HepG2 (cell line): Measurements from ENCODE around the gene EIF6. TPM values are rescaled to one million over a fixed set of nuclear protein-coding genes. Genes with fewer than 3 reads are reported as not detected.
A peak's percentile ranks its signal among the peaks of the same experiment; 100 is the strongest.

Experiments
- CBX5 ChIP-seq: sonication (generic); formaldehyde crosslinking; IDR thresholded peaks from 2 replicates; pipeline ENCODE4 v1.4.0; 2020; ENCODE audit warnings: missing genetic modification reagents, borderline replicate concordance
- MAZ ChIP-seq, 2 experiments: sonication (generic) in 1 of 2; formaldehyde crosslinking in 1 of 2; IDR thresholded peaks; 2 replicates each; pipeline versions ENCODE4 v1.5.0 to v1.6.1; 2012 to 2020; ENCODE audit warnings: low read depth in 2 of 2, mild to moderate bottlenecking in 2 of 2, borderline replicate concordance in 1 of 2, improper control_type of control experiment in 1 of 2, low read length in 1 of 2, missing genetic modification reagents in 1 of 2, moderate library complexity in 1 of 2
- SP4 ChIP-seq: sonication (generic); formaldehyde crosslinking; IDR thresholded peaks from 2 replicates; pipeline ENCODE4 v1.8.1; 2023; ENCODE audit warnings: mild to moderate bottlenecking, missing genetic modification reagents
- THRA ChIP-seq: sonication (generic); formaldehyde crosslinking; IDR thresholded peaks from 2 replicates; pipeline ENCODE4 v1.4.0; 2020; ENCODE audit warnings: missing genetic modification reagents, borderline replicate concordance
- ZBTB7B ChIP-seq: sonication (generic); formaldehyde crosslinking; IDR thresholded peaks from 2 replicates; pipeline ENCODE4 v1.4.0; 2020; ENCODE audit warnings: missing genetic modification reagents
- ZHX1 ChIP-seq: sonication (generic); formaldehyde crosslinking; IDR thresholded peaks from 2 replicates; pipeline ENCODE4 v1.8.1; 2022; ENCODE audit warnings: low read depth, mild to moderate bottlenecking, missing genetic modification reagents
- ZNF260 ChIP-seq: sonication (generic); formaldehyde crosslinking; IDR thresholded peaks from 2 replicates; pipeline ENCODE4 v1.4.0; 2020; ENCODE audit warnings: missing genetic modification reagents, low read depth, mild to moderate bottlenecking, borderline replicate concordance
- ZNF510 ChIP-seq: sonication (generic); formaldehyde crosslinking; IDR thresholded peaks from 2 replicates; pipeline ENCODE4 v1.4.0; 2020; ENCODE audit warnings: low read depth, mild to moderate bottlenecking, missing genetic modification reagents
- ZNF572 ChIP-seq: sonication (generic); formaldehyde crosslinking; IDR thresholded peaks from 2 replicates; pipeline ENCODE4 v1.5.1; 2020; ENCODE audit warnings: mild to moderate bottlenecking, missing genetic modification reagents
- ZNF746 ChIP-seq: sonication (generic); formaldehyde crosslinking; IDR thresholded peaks from 2 replicates; pipeline ENCODE4 v1.8.0; 2022; ENCODE audit warnings: mild to moderate bottlenecking, missing genetic modification reagents
- ZNF850 ChIP-seq: sonication (generic); formaldehyde crosslinking; conservative IDR thresholded peaks from 2 replicates; pipeline ENCODE4 v1.9.0; 2021; ENCODE audit warnings: mild to moderate bottlenecking, missing genetic modification reagents
- ZNF891 ChIP-seq: sonication (generic); formaldehyde crosslinking; IDR thresholded peaks from 2 replicates; pipeline ENCODE4 v1.5.0; 2020; ENCODE audit warnings: mild to moderate bottlenecking, missing genetic modification reagents
- polyA plus RNA-seq, 8 experiments: library from polyadenylated mRNA; depleted of rRNA in 3 of 8; stranded (reverse) in 7 of 8; unstranded in 1 of 8; fragments of >200 nt; fragmentation: Illumina TruSeq in 4 of 8; extraction: Trizol in 4 of 8; gene quantifications; 2 replicates each; pipeline versions ENCODE4 v1.2.1 to v1.2.3, GENCODE V29; 2011 to 2016; ENCODE audit warnings: low read depth in 4 of 8, missing spikeins in 1 of 8, mixed read lengths in 1 of 8; ENCODE audit not compliant: insufficient read depth in 1 of 8
- total RNA-seq, 5 experiments: library from RNA; depleted of rRNA; stranded (reverse); fragments of >200 nt; fragmentation: Illumina TruSeq; extraction: Trizol; gene quantifications; 2 replicates each; pipeline ENCODE4 v1.2.3, GENCODE V29; 2016; ENCODE audit warnings: low read depth in 1 of 5
- TF ChIP-seq, protein P1 (sequence below), 2 experiments: sonication (generic) in 1 of 2; formaldehyde crosslinking in 1 of 2; IDR thresholded peaks; 2 replicates each; pipeline versions ENCODE4 v1.6.1 to v1.9.0; 2014 to 2022; ENCODE audit warnings: antibody characterized with exemption in 1 of 2, borderline replicate concordance in 1 of 2, inconsistent platforms in 1 of 2, low read depth in 1 of 2, missing genetic modification reagents in 1 of 2
- TF ChIP-seq, protein P2 (sequence below): sonication (generic); formaldehyde crosslinking; IDR thresholded peaks from 2 replicates; pipeline ENCODE4 v1.9.0; 2022; ENCODE audit warnings: missing genetic modification reagents, mild to moderate bottlenecking, borderline replicate concordance

The EIF6 gene
- total and polyA plus RNA-seq, 2 of the 13 experiments (the other 11 are each of a cell fraction or from before 2014, with no cell fraction given) = 462 to 466 TPM

DNA sequence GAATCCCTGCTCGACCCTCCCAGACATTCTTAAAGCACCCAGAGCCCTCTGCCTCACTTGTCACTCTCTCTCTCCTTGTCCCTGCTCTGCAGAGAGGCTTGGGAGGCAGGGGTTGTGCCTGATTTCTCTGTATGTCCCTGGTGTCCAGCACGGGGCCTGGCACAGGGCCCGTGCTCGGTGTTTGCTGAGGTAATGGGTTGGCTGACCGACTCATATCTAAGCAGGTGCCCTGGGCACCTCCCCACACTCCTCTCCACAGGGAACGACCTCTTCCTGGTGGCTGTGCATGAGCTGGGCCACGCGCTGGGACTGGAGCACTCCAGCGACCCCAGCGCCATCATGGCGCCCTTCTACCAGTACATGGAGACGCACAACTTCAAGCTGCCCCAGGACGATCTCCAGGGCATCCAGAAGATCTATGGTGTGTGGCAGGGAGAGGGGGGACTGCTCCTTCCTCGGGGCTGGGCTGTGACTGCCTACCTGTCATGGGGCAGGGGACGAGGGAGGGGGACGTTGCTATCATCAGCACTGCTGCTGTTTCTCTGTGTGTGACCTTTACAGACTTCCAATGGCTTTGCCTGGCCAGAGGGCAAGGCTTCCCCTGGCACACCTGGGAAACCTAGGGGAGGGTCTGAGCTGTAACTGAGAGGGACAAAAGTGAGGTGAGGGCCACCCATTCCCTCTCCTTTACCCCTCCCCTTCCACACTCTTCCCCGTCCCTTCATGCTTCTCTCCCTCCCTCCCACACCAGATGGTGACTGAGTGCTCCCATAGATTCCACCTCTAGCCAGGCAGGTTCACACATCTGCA lies 20.8 kb downstream of the EIF6 start (continued):
- TF ChIP-seq, protein P1, sequence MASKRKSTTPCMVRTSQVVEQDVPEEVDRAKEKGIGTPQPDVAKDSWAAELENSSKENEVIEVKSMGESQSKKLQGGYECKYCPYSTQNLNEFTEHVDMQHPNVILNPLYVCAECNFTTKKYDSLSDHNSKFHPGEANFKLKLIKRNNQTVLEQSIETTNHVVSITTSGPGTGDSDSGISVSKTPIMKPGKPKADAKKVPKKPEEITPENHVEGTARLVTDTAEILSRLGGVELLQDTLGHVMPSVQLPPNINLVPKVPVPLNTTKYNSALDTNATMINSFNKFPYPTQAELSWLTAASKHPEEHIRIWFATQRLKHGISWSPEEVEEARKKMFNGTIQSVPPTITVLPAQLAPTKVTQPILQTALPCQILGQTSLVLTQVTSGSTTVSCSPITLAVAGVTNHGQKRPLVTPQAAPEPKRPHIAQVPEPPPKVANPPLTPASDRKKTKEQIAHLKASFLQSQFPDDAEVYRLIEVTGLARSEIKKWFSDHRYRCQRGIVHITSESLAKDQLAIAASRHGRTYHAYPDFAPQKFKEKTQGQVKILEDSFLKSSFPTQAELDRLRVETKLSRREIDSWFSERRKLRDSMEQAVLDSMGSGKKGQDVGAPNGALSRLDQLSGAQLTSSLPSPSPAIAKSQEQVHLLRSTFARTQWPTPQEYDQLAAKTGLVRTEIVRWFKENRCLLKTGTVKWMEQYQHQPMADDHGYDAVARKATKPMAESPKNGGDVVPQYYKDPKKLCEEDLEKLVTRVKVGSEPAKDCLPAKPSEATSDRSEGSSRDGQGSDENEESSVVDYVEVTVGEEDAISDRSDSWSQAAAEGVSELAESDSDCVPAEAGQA (IDR thresholded peaks at IDR 0.05; ENCODE audit: low read depth) = 0 out of 2 replicates have a peak, but pooled peaks have one; percentile 28
- TF ChIP-seq, protein P1 (CRISPR knock-in tag; IDR thresholded peaks at IDR 0.05; ENCODE audit: borderline replicate concordance) = no peak
- TF ChIP-seq ZNF510 (CRISPR knock-in tag) (no peak), ZBTB7B (no peak), SP4 (peak; percentile 32; the same call in 1 of the 2 replicates), ZNF746 (CRISPR knock-in tag) (0 out of 2 replicates have a peak, but pooled peaks have one; percentile 24), ZNF572 (peak; percentile 92), ZNF850 (CRISPR knock-in tag) (no peak), ZHX1 (no peak), ZNF260 (CRISPR knock-in tag) (0 out of 2 replicates have a peak, but pooled peaks have one; percentile 59), CBX5 (CRISPR knock-in tag) (0 out of 2 replicates have a peak, but pooled peaks have one; percentile 9), THRA (CRISPR knock-in tag) (no peak), MAZ (IDR thresholded peaks at IDR 0.05; ENCODE audit: borderline replicate concordance, low read depth, low read length) (no peak), MAZ (CRISPR knock-in tag; IDR thresholded peaks at IDR 0.05; ENCODE audit: low read depth) (peak; percentile 60; the same call in 1 of the 2 replicates), ZNF891 (0 out of 2 replicates have a peak, but pooled peaks have one; percentile 22)
- TF ChIP-seq, protein P2, sequence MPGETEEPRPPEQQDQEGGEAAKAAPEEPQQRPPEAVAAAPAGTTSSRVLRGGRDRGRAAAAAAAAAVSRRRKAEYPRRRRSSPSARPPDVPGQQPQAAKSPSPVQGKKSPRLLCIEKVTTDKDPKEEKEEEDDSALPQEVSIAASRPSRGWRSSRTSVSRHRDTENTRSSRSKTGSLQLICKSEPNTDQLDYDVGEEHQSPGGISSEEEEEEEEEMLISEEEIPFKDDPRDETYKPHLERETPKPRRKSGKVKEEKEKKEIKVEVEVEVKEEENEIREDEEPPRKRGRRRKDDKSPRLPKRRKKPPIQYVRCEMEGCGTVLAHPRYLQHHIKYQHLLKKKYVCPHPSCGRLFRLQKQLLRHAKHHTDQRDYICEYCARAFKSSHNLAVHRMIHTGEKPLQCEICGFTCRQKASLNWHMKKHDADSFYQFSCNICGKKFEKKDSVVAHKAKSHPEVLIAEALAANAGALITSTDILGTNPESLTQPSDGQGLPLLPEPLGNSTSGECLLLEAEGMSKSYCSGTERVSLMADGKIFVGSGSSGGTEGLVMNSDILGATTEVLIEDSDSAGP (CRISPR knock-in tag) = peak; percentile 39; the same call in 1 of the 2 replicates
